GM23338 (cell line): ENCODE results near the gene INPP4A. TPM values are rescaled to one million over a fixed set of nuclear protein-coding genes. Genes with fewer than 3 reads are reported as not detected.

ENCODE experiments used
- ATAC-seq: fragments of 200-7000 bp; cut with Tn5 transposase; 3 replicates; pipeline ENCODE4 v1.9.1; 2020
- DNase-seq: peaks from one replicate; pipeline ENCODE4 v3.0.0-alpha.2; 2015; ENCODE audit warnings: low spot score
- H2AFZ ChIP-seq: fragments of 200-600 bp; sonication (generic); 2 replicates; pipeline ENCODE4 v1.8.0; 2016; ENCODE audit warnings: antibody characterized with exemption, mild to moderate bottlenecking, moderate library complexity
- H3F3A ChIP-seq: fragments of 200-600 bp; sonication (generic); replicated peaks from 2 replicates; pipeline ENCODE4 v1.8.0; 2017; ENCODE audit warnings: antibody characterized with exemption, mixed run types, low read depth
- H3K27ac ChIP-seq: fragments of 200-600 bp; sonication (generic); 2 replicates; pipeline ENCODE4 v1.6.1; 2016; ENCODE audit warnings: low read depth
- H3K27me3 ChIP-seq: fragments of 200-600 bp; sonication (generic); 2 replicates; pipeline ENCODE4 v1.8.0; 2016; ENCODE audit warnings: mild to moderate bottlenecking, mixed run types, moderate library complexity; ENCODE audit not compliant: insufficient read depth
- H3K36me3 ChIP-seq: fragments of 200-600 bp; sonication (generic); 2 replicates; pipeline ENCODE4 v1.8.0; 2016; ENCODE audit warnings: mild to moderate bottlenecking; ENCODE audit not compliant: insufficient read depth
- H3K4me1 ChIP-seq: fragments of 200-600 bp; sonication (generic); 2 replicates; pipeline ENCODE4 v1.8.0; 2016; ENCODE audit warnings: mild to moderate bottlenecking, moderate library complexity; ENCODE audit not compliant: insufficient read depth
- H3K4me2 ChIP-seq: fragments of 200-600 bp; sonication (generic); 2 replicates; pipeline ENCODE4 v1.7.1; 2017; ENCODE audit warnings: mixed run types
- H3K4me3 ChIP-seq: fragments of 200-600 bp; sonication (generic); 2 replicates; pipeline ENCODE4 v1.6.1; 2016; ENCODE audit warnings: mixed run types
- H3K79me2 ChIP-seq: fragments of 200-600 bp; sonication (generic); replicated peaks from 2 replicates; pipeline ENCODE4 v1.8.0; 2017; ENCODE audit warnings: mild to moderate bottlenecking; ENCODE audit not compliant: insufficient read depth
- H3K9me2 ChIP-seq: fragments of 200-600 bp; sonication (generic); 2 replicates; pipeline ENCODE4 v1.8.0; 2017; ENCODE audit not compliant: insufficient read depth
- H4K20me1 ChIP-seq: fragments of 200-600 bp; sonication (generic); replicated peaks from 2 replicates; pipeline ENCODE4 v1.8.0; 2017; ENCODE audit warnings: mild to moderate bottlenecking; ENCODE audit not compliant: insufficient read depth
- H3K27ac Mint-ChIP-seq: 2 replicates; pipeline ENCODE4 v1.8.0; 2020; ENCODE audit warnings: inconsistent platforms, mild to moderate bottlenecking, moderate library complexity, mixed read lengths
- H3K27me3 Mint-ChIP-seq: 3 replicates; pipeline ENCODE4 v1.8.0; 2022; ENCODE audit warnings: low read depth, mild to moderate bottlenecking, moderate library complexity, mixed read lengths, inconsistent platforms; ENCODE audit not compliant: insufficient read depth, poor library complexity
- H3K36me3 Mint-ChIP-seq: 3 replicates; pipeline ENCODE4 v1.8.0; 2021; ENCODE audit warnings: low read depth, mild to moderate bottlenecking, inconsistent platforms, moderate library complexity, mixed read lengths
- H3K4me1 Mint-ChIP-seq: 3 replicates; pipeline ENCODE4 v1.8.0; 2020; ENCODE audit warnings: mild to moderate bottlenecking, inconsistent platforms, mixed read lengths
- H3K4me3 Mint-ChIP-seq: 3 replicates; pipeline ENCODE4 v1.8.0; 2021; ENCODE audit warnings: moderate library complexity, mild to moderate bottlenecking, inconsistent platforms, mixed read lengths
- H3K9me3 Mint-ChIP-seq: 3 replicates; pipeline ENCODE4 v1.8.0; 2020; ENCODE audit warnings: moderate library complexity, mild to moderate bottlenecking, inconsistent platforms, mixed read lengths
- CREB1 ChIP-seq: fragments of 250-450 bp; sonication (Bioruptor Pico); IDR thresholded peaks from 2 replicates; pipeline ENCODE4 v1.5.0; 2020; ENCODE audit warnings: low read depth, mild to moderate bottlenecking, moderate library complexity
- EZH2 ChIP-seq: fragments of 200-600 bp; sonication (generic); IDR thresholded peaks from one replicate; pipeline ENCODE4 v1.8.0; 2017; ENCODE audit warnings: antibody characterized with exemption, mild to moderate bottlenecking, low read depth; ENCODE audit not compliant: unreplicated experiment
- EZH2phosphoT487 ChIP-seq: fragments of 200-600 bp; sonication (generic); IDR thresholded peaks from one replicate; pipeline ENCODE4 v1.8.1; 2018; ENCODE audit warnings: antibody characterized with exemption; ENCODE audit not compliant: unreplicated experiment
- JUNB ChIP-seq: IDR thresholded peaks from one replicate; pipeline ENCODE4 v1.6.1; 2016; ENCODE audit warnings: antibody characterized with exemption; ENCODE audit not compliant: unreplicated experiment
- NANOG ChIP-seq: IDR thresholded peaks from 2 replicates; pipeline ENCODE4 v1.6.1; 2016; ENCODE audit warnings: antibody characterized with exemption, borderline replicate concordance
- POLR2AphosphoS5 ChIP-seq: IDR thresholded peaks from 2 replicates; pipeline ENCODE4 v1.6.1; 2016; ENCODE audit warnings: antibody characterized with exemption, low read depth
- STAT1 ChIP-seq: IDR thresholded peaks from one replicate; pipeline ENCODE4 v1.6.1; 2016; ENCODE audit warnings: antibody characterized with exemption; ENCODE audit not compliant: unreplicated experiment
- ZNF114 ChIP-seq: fragments of 250-450 bp; sonication (Bioruptor Pico); IDR thresholded peaks from 2 replicates; pipeline ENCODE4 v1.5.0; 2020; ENCODE audit warnings: mild to moderate bottlenecking, moderate library complexity
- ZNF331 ChIP-seq: fragments of 250-450 bp; sonication (Bioruptor Pico); IDR thresholded peaks from 2 replicates; pipeline ENCODE4 v1.5.0; 2020; ENCODE audit warnings: low read depth, mild to moderate bottlenecking, moderate library complexity
- polyA plus RNA-seq: library from polyadenylated mRNA; unstranded; fragments of >200 nt; fragmentation: Nextera tagmentation; extraction: Ambion mirVana; gene quantifications from 2 replicates; pipeline ENCODE4 v1.2.1, GENCODE V29; 2016
- total RNA-seq: library from RNA; depleted of rRNA; stranded (reverse); fragments of >200 nt; shearing (Covaris generic); gene quantifications from 2 replicates; pipeline ENCODE4 v1.2.3, GENCODE V29; 2014
- TF ChIP-seq, protein P1 (sequence below): IDR thresholded peaks from one replicate; pipeline ENCODE4 v1.6.1; 2018; ENCODE audit warnings: antibody characterized with exemption; ENCODE audit not compliant: unreplicated experiment
- TF ChIP-seq, protein P2 (sequence below): fragments of 250-450 bp; sonication (Bioruptor Pico); IDR thresholded peaks from 2 replicates; pipeline ENCODE4 v1.5.0; 2020; ENCODE audit warnings: mild to moderate bottlenecking, moderate library complexity
- TF ChIP-seq, protein P3 (sequence below), 2 experiments: fragments of 200-600 bp in 1 of 2; sonication (generic) in 1 of 2; conservative IDR thresholded peaks; 2 replicates each; pipeline versions ENCODE4 v1.5.1 to v1.6.1; 2016 to 2017; ENCODE audit warnings: antibody characterized with exemption in 2 of 2, low read depth in 2 of 2, mild to moderate bottlenecking in 2 of 2, moderate library complexity in 1 of 2
- TF ChIP-seq, protein P4 (sequence below): IDR thresholded peaks from 2 replicates; pipeline ENCODE4 v1.6.1; 2016; ENCODE audit warnings: antibody characterized with exemption

The INPP4A gene
- total and polyA plus RNA-seq, 2 experiments from 2014 or later, result 8.5 to 36.9 TPM

DNA sequence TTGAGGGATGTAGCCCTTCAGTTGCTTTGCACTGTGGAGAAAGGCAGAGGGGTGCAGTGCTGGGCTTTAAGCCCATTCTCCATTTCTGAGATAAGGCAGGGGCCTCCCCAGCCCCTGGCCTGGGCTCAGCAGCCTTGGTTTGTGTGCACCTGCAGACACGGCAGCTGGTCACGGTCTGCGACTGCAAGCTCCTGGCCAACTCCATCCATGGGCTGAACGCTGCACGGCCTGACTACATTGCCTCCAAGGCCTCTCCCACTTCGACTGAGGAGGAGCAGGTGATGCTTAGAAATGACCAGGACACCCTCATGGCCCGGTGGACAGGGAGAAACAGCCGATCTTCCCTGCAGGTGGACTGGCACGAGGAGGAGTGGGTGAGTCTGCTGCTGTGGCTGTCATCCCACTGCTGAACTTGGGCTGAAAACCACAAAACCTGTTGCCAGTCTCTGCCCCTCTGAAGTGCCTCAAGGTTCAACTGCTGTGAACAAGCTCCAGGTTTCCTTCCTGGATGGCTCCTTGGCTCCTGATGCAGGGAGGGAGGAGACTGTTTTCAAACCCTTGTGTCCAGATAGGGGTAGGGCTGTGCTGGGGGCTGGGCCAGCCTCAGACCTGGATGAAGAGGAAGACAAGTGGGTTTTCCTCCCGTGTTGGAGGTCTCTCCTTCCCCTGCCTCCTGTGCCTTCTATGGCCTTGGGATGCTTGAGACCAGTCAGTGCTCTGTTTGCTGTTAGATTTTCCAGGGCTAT lies 109.6 kb downstream of the INPP4A start:
- peaks cover 7% of the 10 kb centered on the region; the same call in 1 of the 2 replicates for H4K20me1 ChIP-seq
- H3K36me3 Mint-ChIP-seq, result peaks cover 39% of the 10 kb centered on the region
- no peak overlapping the region for H3K4me3 ChIP-seq
- no peaks in the 10 kb centered on the region for H3K9me3 Mint-ChIP-seq
- H3K36me3 ChIP-seq, result no peaks in the 10 kb centered on the region; the same call in 1 of the 2 replicates
- no peak for DNase-seq
- ATAC-seq, result no peak
- no peaks in the 10 kb centered on the region for H3K79me2 ChIP-seq
- H3K27me3 ChIP-seq, result no peaks in the 10 kb centered on the region
- H2AFZ ChIP-seq, result no peak overlapping the region
- peaks cover 6% of the 10 kb centered on the region for H3K27me3 Mint-ChIP-seq
- H3K4me3 Mint-ChIP-seq, result no peak overlapping the region
- H3K4me1 Mint-ChIP-seq, result no peaks in the 10 kb centered on the region
- no peaks in the 10 kb centered on the region for H3K9me2 ChIP-seq
- H3K4me1 ChIP-seq, result no peaks in the 10 kb centered on the region
- TF ChIP-seq ZNF114 (CRISPR knock-in tag) (no peak), ZNF331 (no peak), POLR2AphosphoS5 (no peak), JUNB (no peak), EZH2phosphoT487 (no peak), NANOG (no peak), EZH2 (no peak), STAT1 (no peak), CREB1 (no peak)
- TF ChIP-seq, protein P1, sequence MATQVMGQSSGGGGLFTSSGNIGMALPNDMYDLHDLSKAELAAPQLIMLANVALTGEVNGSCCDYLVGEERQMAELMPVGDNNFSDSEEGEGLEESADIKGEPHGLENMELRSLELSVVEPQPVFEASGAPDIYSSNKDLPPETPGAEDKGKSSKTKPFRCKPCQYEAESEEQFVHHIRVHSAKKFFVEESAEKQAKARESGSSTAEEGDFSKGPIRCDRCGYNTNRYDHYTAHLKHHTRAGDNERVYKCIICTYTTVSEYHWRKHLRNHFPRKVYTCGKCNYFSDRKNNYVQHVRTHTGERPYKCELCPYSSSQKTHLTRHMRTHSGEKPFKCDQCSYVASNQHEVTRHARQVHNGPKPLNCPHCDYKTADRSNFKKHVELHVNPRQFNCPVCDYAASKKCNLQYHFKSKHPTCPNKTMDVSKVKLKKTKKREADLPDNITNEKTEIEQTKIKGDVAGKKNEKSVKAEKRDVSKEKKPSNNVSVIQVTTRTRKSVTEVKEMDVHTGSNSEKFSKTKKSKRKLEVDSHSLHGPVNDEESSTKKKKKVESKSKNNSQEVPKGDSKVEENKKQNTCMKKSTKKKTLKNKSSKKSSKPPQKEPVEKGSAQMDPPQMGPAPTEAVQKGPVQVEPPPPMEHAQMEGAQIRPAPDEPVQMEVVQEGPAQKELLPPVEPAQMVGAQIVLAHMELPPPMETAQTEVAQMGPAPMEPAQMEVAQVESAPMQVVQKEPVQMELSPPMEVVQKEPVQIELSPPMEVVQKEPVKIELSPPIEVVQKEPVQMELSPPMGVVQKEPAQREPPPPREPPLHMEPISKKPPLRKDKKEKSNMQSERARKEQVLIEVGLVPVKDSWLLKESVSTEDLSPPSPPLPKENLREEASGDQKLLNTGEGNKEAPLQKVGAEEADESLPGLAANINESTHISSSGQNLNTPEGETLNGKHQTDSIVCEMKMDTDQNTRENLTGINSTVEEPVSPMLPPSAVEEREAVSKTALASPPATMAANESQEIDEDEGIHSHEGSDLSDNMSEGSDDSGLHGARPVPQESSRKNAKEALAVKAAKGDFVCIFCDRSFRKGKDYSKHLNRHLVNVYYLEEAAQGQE, result no peak
- TF ChIP-seq, protein P2, sequence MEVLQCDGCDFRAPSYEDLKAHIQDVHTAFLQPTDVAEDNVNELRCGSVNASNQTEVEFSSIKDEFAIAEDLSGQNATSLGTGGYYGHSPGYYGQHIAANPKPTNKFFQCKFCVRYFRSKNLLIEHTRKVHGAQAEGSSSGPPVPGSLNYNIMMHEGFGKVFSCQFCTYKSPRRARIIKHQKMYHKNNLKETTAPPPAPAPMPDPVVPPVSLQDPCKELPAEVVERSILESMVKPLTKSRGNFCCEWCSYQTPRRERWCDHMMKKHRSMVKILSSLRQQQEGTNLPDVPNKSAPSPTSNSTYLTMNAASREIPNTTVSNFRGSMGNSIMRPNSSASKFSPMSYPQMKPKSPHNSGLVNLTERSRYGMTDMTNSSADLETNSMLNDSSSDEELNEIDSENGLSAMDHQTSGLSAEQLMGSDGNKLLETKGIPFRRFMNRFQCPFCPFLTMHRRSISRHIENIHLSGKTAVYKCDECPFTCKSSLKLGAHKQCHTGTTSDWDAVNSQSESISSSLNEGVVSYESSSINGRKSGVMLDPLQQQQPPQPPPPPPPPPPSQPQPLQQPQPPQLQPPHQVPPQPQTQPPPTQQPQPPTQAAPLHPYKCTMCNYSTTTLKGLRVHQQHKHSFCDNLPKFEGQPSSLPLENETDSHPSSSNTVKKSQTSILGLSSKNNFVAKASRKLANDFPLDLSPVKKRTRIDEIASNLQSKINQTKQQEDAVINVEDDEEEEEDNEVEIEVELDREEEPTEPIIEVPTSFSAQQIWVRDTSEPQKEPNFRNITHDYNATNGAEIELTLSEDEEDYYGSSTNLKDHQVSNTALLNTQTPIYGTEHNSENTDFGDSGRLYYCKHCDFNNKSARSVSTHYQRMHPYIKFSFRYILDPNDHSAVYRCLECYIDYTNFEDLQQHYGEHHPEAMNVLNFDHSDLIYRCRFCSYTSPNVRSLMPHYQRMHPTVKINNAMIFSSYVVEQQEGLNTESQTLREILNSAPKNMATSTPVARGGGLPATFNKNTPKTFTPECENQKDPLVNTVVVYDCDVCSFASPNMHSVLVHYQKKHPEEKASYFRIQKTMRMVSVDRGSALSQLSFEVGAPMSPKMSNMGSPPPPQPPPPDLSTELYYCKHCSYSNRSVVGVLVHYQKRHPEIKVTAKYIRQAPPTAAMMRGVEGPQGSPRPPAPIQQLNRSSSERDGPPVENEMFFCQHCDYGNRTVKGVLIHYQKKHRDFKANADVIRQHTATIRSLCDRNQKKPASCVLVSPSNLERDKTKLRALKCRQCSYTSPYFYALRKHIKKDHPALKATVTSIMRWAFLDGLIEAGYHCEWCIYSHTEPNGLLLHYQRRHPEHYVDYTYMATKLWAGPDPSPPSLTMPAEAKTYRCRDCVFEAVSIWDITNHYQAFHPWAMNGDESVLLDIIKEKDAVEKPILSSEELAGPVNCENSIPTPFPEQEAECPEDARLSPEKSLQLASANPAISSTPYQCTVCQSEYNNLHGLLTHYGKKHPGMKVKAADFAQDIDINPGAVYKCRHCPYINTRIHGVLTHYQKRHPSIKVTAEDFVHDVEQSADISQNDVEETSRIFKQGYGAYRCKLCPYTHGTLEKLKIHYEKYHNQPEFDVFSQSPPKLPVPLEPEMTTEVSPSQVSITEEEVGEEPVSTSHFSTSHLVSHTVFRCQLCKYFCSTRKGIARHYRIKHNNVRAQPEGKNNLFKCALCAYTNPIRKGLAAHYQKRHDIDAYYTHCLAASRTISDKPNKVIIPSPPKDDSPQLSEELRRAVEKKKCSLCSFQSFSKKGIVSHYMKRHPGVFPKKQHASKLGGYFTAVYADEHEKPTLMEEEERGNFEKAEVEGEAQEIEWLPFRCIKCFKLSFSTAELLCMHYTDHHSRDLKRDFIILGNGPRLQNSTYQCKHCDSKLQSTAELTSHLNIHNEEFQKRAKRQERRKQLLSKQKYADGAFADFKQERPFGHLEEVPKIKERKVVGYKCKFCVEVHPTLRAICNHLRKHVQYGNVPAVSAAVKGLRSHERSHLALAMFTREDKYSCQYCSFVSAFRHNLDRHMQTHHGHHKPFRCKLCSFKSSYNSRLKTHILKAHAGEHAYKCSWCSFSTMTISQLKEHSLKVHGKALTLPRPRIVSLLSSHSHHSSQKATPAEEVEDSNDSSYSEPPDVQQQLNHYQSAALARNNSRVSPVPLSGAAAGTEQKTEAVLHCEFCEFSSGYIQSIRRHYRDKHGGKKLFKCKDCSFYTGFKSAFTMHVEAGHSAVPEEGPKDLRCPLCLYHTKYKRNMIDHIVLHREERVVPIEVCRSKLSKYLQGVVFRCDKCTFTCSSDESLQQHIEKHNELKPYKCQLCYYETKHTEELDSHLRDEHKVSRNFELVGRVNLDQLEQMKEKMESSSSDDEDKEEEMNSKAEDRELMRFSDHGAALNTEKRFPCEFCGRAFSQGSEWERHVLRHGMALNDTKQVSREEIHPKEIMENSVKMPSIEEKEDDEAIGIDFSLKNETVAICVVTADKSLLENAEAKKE (CRISPR knock-in tag), result no peak
- TF ChIP-seq, protein P3, sequence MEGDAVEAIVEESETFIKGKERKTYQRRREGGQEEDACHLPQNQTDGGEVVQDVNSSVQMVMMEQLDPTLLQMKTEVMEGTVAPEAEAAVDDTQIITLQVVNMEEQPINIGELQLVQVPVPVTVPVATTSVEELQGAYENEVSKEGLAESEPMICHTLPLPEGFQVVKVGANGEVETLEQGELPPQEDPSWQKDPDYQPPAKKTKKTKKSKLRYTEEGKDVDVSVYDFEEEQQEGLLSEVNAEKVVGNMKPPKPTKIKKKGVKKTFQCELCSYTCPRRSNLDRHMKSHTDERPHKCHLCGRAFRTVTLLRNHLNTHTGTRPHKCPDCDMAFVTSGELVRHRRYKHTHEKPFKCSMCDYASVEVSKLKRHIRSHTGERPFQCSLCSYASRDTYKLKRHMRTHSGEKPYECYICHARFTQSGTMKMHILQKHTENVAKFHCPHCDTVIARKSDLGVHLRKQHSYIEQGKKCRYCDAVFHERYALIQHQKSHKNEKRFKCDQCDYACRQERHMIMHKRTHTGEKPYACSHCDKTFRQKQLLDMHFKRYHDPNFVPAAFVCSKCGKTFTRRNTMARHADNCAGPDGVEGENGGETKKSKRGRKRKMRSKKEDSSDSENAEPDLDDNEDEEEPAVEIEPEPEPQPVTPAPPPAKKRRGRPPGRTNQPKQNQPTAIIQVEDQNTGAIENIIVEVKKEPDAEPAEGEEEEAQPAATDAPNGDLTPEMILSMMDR (conservative IDR thresholded peaks at IDR 0.05; ENCODE audit: low read depth in 2 of 2), result no peak
- TF ChIP-seq, protein P4, sequence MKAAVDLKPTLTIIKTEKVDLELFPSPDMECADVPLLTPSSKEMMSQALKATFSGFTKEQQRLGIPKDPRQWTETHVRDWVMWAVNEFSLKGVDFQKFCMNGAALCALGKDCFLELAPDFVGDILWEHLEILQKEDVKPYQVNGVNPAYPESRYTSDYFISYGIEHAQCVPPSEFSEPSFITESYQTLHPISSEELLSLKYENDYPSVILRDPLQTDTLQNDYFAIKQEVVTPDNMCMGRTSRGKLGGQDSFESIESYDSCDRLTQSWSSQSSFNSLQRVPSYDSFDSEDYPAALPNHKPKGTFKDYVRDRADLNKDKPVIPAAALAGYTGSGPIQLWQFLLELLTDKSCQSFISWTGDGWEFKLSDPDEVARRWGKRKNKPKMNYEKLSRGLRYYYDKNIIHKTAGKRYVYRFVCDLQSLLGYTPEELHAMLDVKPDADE, result no peak
- no peak overlapping the region for H3K27ac ChIP-seq
- H3F3A ChIP-seq, result no peaks in the 10 kb centered on the region
- H3K4me2 ChIP-seq, result no peak overlapping the region
- H3K27ac Mint-ChIP-seq, result no peak overlapping the region
